Suprapubic skin (tissue), 4 donors: Measurements from ENCODE around the gene GRID1. TPM values are rescaled to one million over a fixed set of nuclear protein-coding genes. Genes with fewer than 3 reads are reported as not detected.

Experiments used
- DNase-seq, 2 donors: peaks; one replicate each; pipeline ENCODE4 v3.0.0-alpha.2; 2019; ENCODE audit warnings: low spot score in 2 of 2
- H3K27ac ChIP-seq: fragments of 200-600 bp; sonication (generic); one replicate; pipeline ENCODE4 v1.5.1; 2019
- H3K27me3 ChIP-seq: fragments of 200-600 bp; sonication (generic); one replicate; pipeline ENCODE4 v1.5.1; 2019
- H3K36me3 ChIP-seq: fragments of 200-600 bp; sonication (generic); one replicate; pipeline ENCODE4 v1.5.1; 2019
- H3K4me1 ChIP-seq: fragments of 200-600 bp; sonication (generic); one replicate; pipeline ENCODE4 v1.5.1; 2019
- H3K4me3 ChIP-seq: fragments of 200-600 bp; sonication (generic); one replicate; pipeline ENCODE4 v1.5.1; 2019; ENCODE audit warnings: mild to moderate bottlenecking
- H3K9me3 ChIP-seq: fragments of 200-600 bp; sonication (generic); one replicate; pipeline ENCODE4 v1.5.1; 2019
- CTCF ChIP-seq, 2 donors: fragments of 200-600 bp in 1 of 2; fragments of 450-650 bp in 1 of 2; sonication (generic) in 1 of 2; IDR thresholded peaks; one replicate each; pipeline ENCODE4 v1.5.1; 2016 to 2019; ENCODE audit warnings: antibody characterized with exemption in 2 of 2, mild to moderate bottlenecking in 1 of 2, moderate library complexity in 1 of 2
- EP300 ChIP-seq: sonication (generic); formaldehyde crosslinking; IDR thresholded peaks from one replicate; pipeline ENCODE4 v1.6.1; 2017; ENCODE audit warnings: antibody characterized with exemption
- POLR2A ChIP-seq, 2 donors: fragments of 450-650 bp; IDR thresholded peaks; one replicate each; pipeline ENCODE4 v1.6.1; 2017; ENCODE audit warnings: antibody characterized with exemption in 2 of 2, mild to moderate bottlenecking in 2 of 2, moderate library complexity in 2 of 2
- POLR2AphosphoS5 ChIP-seq, 3 donors: sonication (generic); formaldehyde crosslinking; IDR thresholded peaks; one replicate each; pipeline ENCODE4 v1.6.1; 2017; ENCODE audit warnings: antibody characterized with exemption in 3 of 3
- WGBS: methylation state at CpG from one replicate; pipeline ENCODE4 v1.1.5; 2018; 5-methylcytosine and 5-hydroxymethylcytosine counted together
- total RNA-seq, 4 donors: library from RNA; depleted of rRNA; stranded (reverse); fragments of >200 nt; gene quantifications; one replicate each; pipeline ENCODE4 v1.1.0, GENCODE V29; 2016

GRID1 gene
- total RNA-seq, 4 donors from 2014 or later: 1.8 to 3.1 (median 2.4) TPM

DNA sequence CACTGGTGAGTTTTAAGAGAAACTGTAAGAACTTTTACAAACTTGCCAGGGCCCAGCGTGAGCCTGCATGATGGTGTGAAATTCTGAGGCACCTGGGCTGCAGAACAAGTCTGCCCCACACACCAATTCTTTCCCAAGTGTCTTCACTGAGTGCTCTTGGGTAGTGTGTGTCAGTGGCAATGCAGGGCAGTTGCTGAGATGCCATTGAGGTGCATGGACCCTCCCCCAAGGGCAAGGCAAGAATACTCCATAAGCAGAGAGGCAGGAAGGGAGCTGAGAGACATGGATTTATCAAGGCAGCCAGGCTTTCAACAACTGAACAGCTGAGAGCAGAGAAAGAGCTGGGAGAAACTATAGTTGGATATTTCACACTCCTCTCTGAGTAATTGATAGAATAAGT, 801.2 kb downstream of the GRID1 start:
- H3K4me1 ChIP-seq: no peaks in the 10 kb centered on the region
- H3K4me3 ChIP-seq: no peak overlapping the region
- H3K27me3 ChIP-seq: no peaks in the 10 kb centered on the region
- TF ChIP-seq CTCF (IDR thresholded peaks at IDR 0.05): no peak
- no peak for TF ChIP-seq POLR2A (IDR thresholded peaks at IDR 0.05)
- DNase-seq: no peak
- H3K9me3 ChIP-seq: no peaks in the 10 kb centered on the region
- H3K27ac ChIP-seq: no peak overlapping the region
- 63% methylated on average over 1 of the region's 1 CpG for WGBS
- H3K36me3 ChIP-seq: no peaks in the 10 kb centered on the region

- H3K27me3 ChIP-seq: no peaks in the 10 kb centered on the region
- no peak overlapping the region for H3K4me3 ChIP-seq
- 74% methylated on average over 6 of the region's 6 CpGs for WGBS
- no peaks in the 10 kb centered on the region for H3K36me3 ChIP-seq
- TF ChIP-seq CTCF (IDR thresholded peaks at IDR 0.05): no peak
- TF ChIP-seq EP300: no peak
- TF ChIP-seq POLR2A (IDR thresholded peaks at IDR 0.05): no peak
- TF ChIP-seq POLR2AphosphoS5 (IDR thresholded peaks at IDR 0.05): no peak
- H3K9me3 ChIP-seq: no peaks in the 10 kb centered on the region
- DNase-seq: no peak
- no peak overlapping the region for H3K27ac ChIP-seq
- no peaks in the 10 kb centered on the region for H3K4me1 ChIP-seq
These were observed 808.1 kb downstream of the GRID1 start for GRCh38 chr10:85558533-85558932.

GRCh38 chr10:85557706-85558105, 808.9 kb downstream of the GRID1 start:
- DNase-seq: no peak
- H3K4me3 ChIP-seq: no peak overlapping the region
- H3K36me3 ChIP-seq: no peaks in the 10 kb centered on the region
- 77% methylated on average over 2 of the region's 2 CpGs for whole genome bisulfite sequencing
- H3K4me1 ChIP-seq: no peaks in the 10 kb centered on the region
- no peaks in the 10 kb centered on the region for H3K27me3 ChIP-seq
- TF ChIP-seq EP300 (no peak), CTCF (IDR thresholded peaks at IDR 0.05) (no peak), POLR2AphosphoS5 (IDR thresholded peaks at IDR 0.05) (no peak), POLR2A (IDR thresholded peaks at IDR 0.05) (no peak)
- H3K9me3 ChIP-seq: no peaks in the 10 kb centered on the region
- no peak overlapping the region for H3K27ac ChIP-seq

DNA sequence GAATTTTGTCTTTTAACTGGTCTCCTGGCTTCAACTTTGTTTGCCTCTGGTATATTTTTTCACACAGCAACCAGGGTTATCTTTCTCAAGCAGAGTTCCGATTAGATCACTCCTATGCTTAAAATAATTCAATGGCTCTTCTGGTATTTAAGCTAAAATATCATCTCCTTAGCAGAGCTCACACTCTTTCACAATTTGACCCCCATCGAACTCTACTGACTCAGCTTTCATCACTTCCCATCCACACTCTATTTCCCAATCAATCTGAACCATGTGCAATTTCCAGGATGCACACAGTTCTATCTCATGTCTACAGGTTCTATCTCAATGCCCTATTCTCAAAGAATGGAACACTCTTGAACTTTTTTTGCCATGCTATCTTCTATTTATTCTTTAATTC, 809.5 kb downstream of the GRID1 start:
- no peaks in the 10 kb centered on the region for H3K9me3 ChIP-seq
- H3K27me3 ChIP-seq: no peaks in the 10 kb centered on the region
- H3K4me1 ChIP-seq: no peaks in the 10 kb centered on the region
- DNase-seq: no peak
- no peaks in the 10 kb centered on the region for H3K36me3 ChIP-seq
- TF ChIP-seq CTCF (IDR thresholded peaks at IDR 0.05) (no peak), POLR2A (IDR thresholded peaks at IDR 0.05) (no peak), EP300 (no peak), POLR2AphosphoS5 (IDR thresholded peaks at IDR 0.05) (no peak)
- no peak overlapping the region for H3K27ac ChIP-seq
- WGBS: 81% methylated on average over 2 of the region's 2 CpGs
- no peak overlapping the region for H3K4me3 ChIP-seq

Other genes starting within 250 kb of the GRID1 start
- 10 to 100 TPM; 35.4 to 52.0 (median 43.6) TPM for gene WAPL, start 155.0 kb upstream of the GRID1 start, total RNA-seq